PC-9 (cell line): Measurements from ENCODE around the gene CYBB. TPM values are rescaled to one million over a fixed set of nuclear protein-coding genes. Genes with fewer than 3 reads are reported as not detected.

Experiments
- BruUV-seq: library from RNA; stranded (reverse); fragments of 400-500 nt; replicated peaks from 2 replicates; lab custom pipeline; 2021; lab: Mats Ljungman, UMichigan
- CTCF ChIA-PET: fragments of 300-600 bp; sonication (Branson Sonifier 250); formaldehyde crosslinking; loops from one replicate; lab custom pipeline; 2022; ENCODE audit warnings: antibody characterized with exemption; lab: Charles Lee
- POLR2A ChIA-PET: fragments of 300-600 bp; sonication (Branson Sonifier 250); formaldehyde crosslinking; loops from one replicate; lab custom pipeline; 2022; ENCODE audit warnings: antibody characterized with exemption; ENCODE audit not compliant: unreplicated experiment; lab: Charles Lee
- DNase-seq, 2 experiments: peaks; one replicate each; pipeline versions ENCODE4 v3.0.0 to v3.0.0-alpha.2; 2015 to 2022; ENCODE audit warnings: mixed read lengths in 1 of 2
- H2AFZ ChIP-seq: fragments of 200-600 bp; sonication (generic); 2 replicates; pipeline ENCODE4 v1.8.1; 2017; ENCODE audit warnings: antibody characterized with exemption
- H3F3A ChIP-seq: fragments of 200-600 bp; sonication (generic); 2 replicates; pipeline ENCODE4 v1.8.1; 2017; ENCODE audit warnings: antibody characterized with exemption, mild to moderate bottlenecking, low read depth; ENCODE audit not compliant: insufficient read depth
- H3K27ac ChIP-seq: fragments of 200-600 bp; sonication (generic); 2 replicates; pipeline ENCODE4 v1.6.1; 2016; ENCODE audit warnings: mixed run types
- H3K27me3 ChIP-seq: fragments of 200-600 bp; sonication (generic); 2 replicates; pipeline ENCODE4 v1.6.1; 2016; ENCODE audit warnings: low read depth, mixed run types; ENCODE audit not compliant: insufficient read depth
- H3K36me3 ChIP-seq: fragments of 200-600 bp; sonication (generic); 2 replicates; pipeline ENCODE4 v1.6.1; 2016; ENCODE audit warnings: low read depth, mixed run types
- H3K4me1 ChIP-seq: fragments of 200-600 bp; sonication (generic); replicated peaks from 2 replicates; pipeline ENCODE4 v1.6.1; 2016; ENCODE audit warnings: mixed run types; ENCODE audit not compliant: insufficient read depth
- H3K4me2 ChIP-seq: fragments of 200-600 bp; sonication (generic); 2 replicates; pipeline ENCODE4 v1.6.1; 2017; ENCODE audit warnings: mixed run types
- H3K4me3 ChIP-seq: fragments of 200-600 bp; sonication (generic); 2 replicates; pipeline ENCODE4 v1.6.1; 2016; ENCODE audit warnings: mixed run types
- H3K79me2 ChIP-seq: fragments of 200-600 bp; sonication (generic); 2 replicates; pipeline ENCODE4 v1.6.1; 2017; ENCODE audit warnings: low read depth, mixed run types
- H3K9me2 ChIP-seq: fragments of 200-600 bp; sonication (generic); 2 replicates; pipeline ENCODE4 v1.8.1; 2017; ENCODE audit warnings: mild to moderate bottlenecking; ENCODE audit not compliant: insufficient read depth
- H3K9me3 ChIP-seq: fragments of 200-600 bp; sonication (generic); 2 replicates; pipeline ENCODE4 v1.8.1; 2016; ENCODE audit warnings: low read depth; ENCODE audit not compliant: insufficient read depth
- H4K20me1 ChIP-seq: fragments of 200-600 bp; sonication (generic); 2 replicates; pipeline ENCODE4 v1.8.1; 2017; ENCODE audit not compliant: insufficient read depth
- CTCF ChIP-seq: fragments of 200-600 bp; sonication (generic); conservative IDR thresholded peaks from 2 replicates; pipeline ENCODE4 v1.6.1; 2017; ENCODE audit warnings: mixed run types, antibody characterized with exemption, mild to moderate bottlenecking, moderate library complexity
- EZH2 ChIP-seq: fragments of 200-600 bp; sonication (generic); IDR thresholded peaks from 2 replicates; pipeline ENCODE4 v1.8.0; 2017; ENCODE audit warnings: antibody characterized with exemption, low read depth
- intact Hi-C: fragments of 100-400 bp; cut with micrococcal nuclease; formaldehyde crosslinking; loops from one replicate; pipeline ENCODE4 v1.10.0; 2022; ENCODE audit not compliant: unreplicated experiment
- total RNA-seq: library from RNA; stranded (reverse); gene quantifications from 2 replicates; pipeline ENCODE4 v1.2.3, GENCODE V29; 2021

Gene CYBB
- total RNA-seq, 1 experiment from 2014 or later: 0.31 TPM

- H4K20me1 ChIP-seq: no peaks in the 10 kb centered on the region
- H3K27ac ChIP-seq: no peak overlapping the region
- H3K9me3 ChIP-seq: no peaks in the 10 kb centered on the region
- no peak overlapping the region for H3K4me2 ChIP-seq
- BruUV-seq: no TSS peak
- no peaks in the 10 kb centered on the region for H3K9me2 ChIP-seq
- no peak for TF ChIP-seq EZH2
- no peak for TF ChIP-seq CTCF
- no peaks in the 10 kb centered on the region for H3K36me3 ChIP-seq
- no peaks in the 10 kb centered on the region for H3K4me1 ChIP-seq
- no peak for DNase-seq
- CTCF ChIA-PET: no interaction called here
- H3K4me3 ChIP-seq: no peak overlapping the region
- no peaks in the 10 kb centered on the region for H3K79me2 ChIP-seq
- no peak overlapping the region for H2AFZ ChIP-seq
- no peaks in the 10 kb centered on the region for H3K27me3 ChIP-seq
- POLR2A ChIA-PET: no interaction called here
- intact Hi-C loops: no loop called here
- H3F3A ChIP-seq: no peaks in the 10 kb centered on the region
Measured at GRCh38 chrX:37755025-37755424, 24.8 kb upstream of the CYBB start.

DNA sequence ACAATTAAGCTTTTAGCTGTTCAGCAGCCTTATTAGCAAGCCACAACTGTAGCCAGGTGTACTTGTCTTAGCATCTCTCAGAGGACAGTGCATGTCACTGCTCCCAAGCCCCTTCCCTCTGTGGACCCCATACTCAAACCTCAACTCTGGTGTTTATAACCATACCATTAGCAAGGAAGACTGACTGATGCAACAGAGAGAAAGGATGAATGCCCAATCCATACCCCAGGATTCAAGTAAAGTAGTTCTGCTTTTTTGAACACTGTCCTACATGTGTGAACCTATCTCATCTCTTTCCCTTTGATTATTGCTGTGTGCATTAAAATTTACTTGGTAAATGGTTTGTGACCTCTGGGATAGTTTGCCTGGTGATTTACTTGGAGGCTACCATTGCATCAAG lies 22.8 kb upstream of the CYBB start:
- Histone ChIP-seq H3K27ac (no peak overlapping the region), H3K27me3 (no peaks in the 10 kb centered on the region), H3K36me3 (no peaks in the 10 kb centered on the region), H3K79me2 (no peaks in the 10 kb centered on the region), H3K4me1 (no peaks in the 10 kb centered on the region), H3F3A (no peaks in the 10 kb centered on the region), H3K9me2 (no peaks in the 10 kb centered on the region), H4K20me1 (no peaks in the 10 kb centered on the region), H3K4me2 (no peak overlapping the region), H3K4me3 (no peak overlapping the region), H2AFZ (no peak overlapping the region), H3K9me3 (no peaks in the 10 kb centered on the region)
- ChIA-PET CTCF (no interaction called here), POLR2A (no interaction called here)
- no TSS peak for BruUV-seq
- intact Hi-C loops: no loop called here
- DNase-seq: no peak
- no peak for TF ChIP-seq CTCF
- no peak for TF ChIP-seq EZH2

- CTCF ChIA-PET: no interaction called here
- DNase-seq: no peak
- no peak overlapping the region for H2AFZ ChIP-seq
Measured at GRCh38 chrX:37759351-37759750, 20.5 kb upstream of the CYBB start.

More at GRCh38 chrX:37759351-37759750, 20.5 kb upstream of the CYBB start:
- Histone ChIP-seq H3K9me2 (no peaks in the 10 kb centered on the region), H3K4me2 (no peak overlapping the region), H4K20me1 (no peaks in the 10 kb centered on the region), H3K9me3 (no peaks in the 10 kb centered on the region), H3K4me1 (no peaks in the 10 kb centered on the region), H3K36me3 (no peaks in the 10 kb centered on the region), H3K79me2 (no peaks in the 10 kb centered on the region), H3F3A (no peaks in the 10 kb centered on the region), H3K27ac (no peak overlapping the region), H3K4me3 (no peak overlapping the region), H3K27me3 (no peaks in the 10 kb centered on the region)
- TF ChIP-seq EZH2 (no peak), CTCF (no peak)
- intact Hi-C loops: no loop called here
- no TSS peak for BruUV-seq
- POLR2A ChIA-PET: no interaction called here
